HEK293 (cell line): ENCODE results near the gene ZNF329.

Experiments used
- GLIS1 ChIP-seq: fragments of 450-650 bp; formaldehyde crosslinking; IDR thresholded peaks from 2 replicates; pipeline ENCODE4 v1.5.1; 2016; ENCODE audit warnings: missing biosample characterization, missing genetic modification characterization
- HOXC10 ChIP-seq: sonication (generic); formaldehyde crosslinking; IDR thresholded peaks from 2 replicates; pipeline ENCODE4 v1.8.1; 2023; ENCODE audit warnings: mild to moderate bottlenecking, missing genetic modification reagents
- KLF1 ChIP-seq: fragments of 450-650 bp; formaldehyde crosslinking; IDR thresholded peaks from 2 replicates; pipeline ENCODE4 v1.5.1; 2016; ENCODE audit warnings: missing biosample characterization, missing genetic modification characterization
- KLF16 ChIP-seq: fragments of 450-650 bp; formaldehyde crosslinking; IDR thresholded peaks from 2 replicates; pipeline ENCODE4 v1.5.1; 2017; ENCODE audit warnings: missing biosample characterization, missing genetic modification characterization
- KLF8 ChIP-seq: fragments of 450-650 bp; formaldehyde crosslinking; IDR thresholded peaks from 2 replicates; pipeline ENCODE4 v1.5.1; 2016; ENCODE audit warnings: missing biosample characterization, missing genetic modification characterization
- SCRT2 ChIP-seq: fragments of 450-650 bp; formaldehyde crosslinking; IDR thresholded peaks from 2 replicates; pipeline ENCODE4 v1.5.1; 2016; ENCODE audit warnings: missing biosample characterization, missing genetic modification characterization
- SP3 ChIP-seq: fragments of 450-650 bp; formaldehyde crosslinking; IDR thresholded peaks from 2 replicates; pipeline ENCODE4 v1.5.1; 2016; ENCODE audit warnings: missing biosample characterization, missing genetic modification characterization
- TRIM28 ChIP-seq: IDR thresholded peaks from 2 replicates; pipeline ENCODE4 v1.6.1; 2011; ENCODE audit warnings: low read length, control low read depth, borderline replicate concordance
- ZNF266 ChIP-seq: fragments of 450-650 bp; formaldehyde crosslinking; IDR thresholded peaks from 2 replicates; pipeline ENCODE4 v1.5.1; 2016; ENCODE audit warnings: missing biosample characterization, missing genetic modification characterization, low read depth
- ZNF350 ChIP-seq: fragments of 450-650 bp; formaldehyde crosslinking; IDR thresholded peaks from 2 replicates; pipeline ENCODE4 v1.5.0; 2017; ENCODE audit warnings: missing biosample characterization, mild to moderate bottlenecking, missing genetic modification characterization
- ZNF530 ChIP-seq: fragments of 450-650 bp; formaldehyde crosslinking; IDR thresholded peaks from 2 replicates; pipeline ENCODE4 v1.5.1; 2016; ENCODE audit warnings: low read depth, missing biosample characterization, missing genetic modification characterization
- ZNF610 ChIP-seq: fragments of 450-650 bp; formaldehyde crosslinking; IDR thresholded peaks from 2 replicates; pipeline ENCODE4 v1.5.1; 2016; ENCODE audit warnings: missing biosample characterization, missing genetic modification characterization, borderline replicate concordance
- ZNF660 ChIP-seq: fragments of 450-650 bp; IDR thresholded peaks from 2 replicates; pipeline ENCODE4 v1.5.1; 2018; ENCODE audit warnings: missing biosample characterization, mild to moderate bottlenecking, missing genetic modification characterization
- ZNF701 ChIP-seq: fragments of 450-650 bp; formaldehyde crosslinking; IDR thresholded peaks from 2 replicates; pipeline ENCODE4 v1.5.1; 2016; ENCODE audit warnings: missing biosample characterization, missing genetic modification characterization
- ZNF707 ChIP-seq: fragments of 450-650 bp; formaldehyde crosslinking; IDR thresholded peaks from 2 replicates; pipeline ENCODE4 v1.5.1; 2016; ENCODE audit warnings: missing biosample characterization, missing genetic modification characterization
- ZNF768 ChIP-seq: fragments of 450-650 bp; formaldehyde crosslinking; IDR thresholded peaks from 2 replicates; pipeline ENCODE4 v1.5.1; 2018; ENCODE audit warnings: missing biosample characterization, mild to moderate bottlenecking, missing genetic modification characterization
- ZNF777 ChIP-seq: fragments of 450-650 bp; formaldehyde crosslinking; IDR thresholded peaks from 2 replicates; pipeline ENCODE4 v1.5.1; 2017; ENCODE audit warnings: missing biosample characterization, missing genetic modification characterization, borderline replicate concordance
- TF ChIP-seq, protein P1 (sequence below): fragments of 450-650 bp; formaldehyde crosslinking; IDR thresholded peaks from 2 replicates; pipeline ENCODE4 v1.5.1; 2017; ENCODE audit warnings: missing biosample characterization, mild to moderate bottlenecking, missing genetic modification characterization, moderate library complexity
- TF ChIP-seq, protein P2 (sequence below): fragments of 450-650 bp; formaldehyde crosslinking; IDR thresholded peaks from 2 replicates; pipeline ENCODE4 v1.5.1; 2016; ENCODE audit warnings: missing biosample characterization, missing genetic modification characterization
- TF ChIP-seq, protein P3 (sequence below): fragments of 450-650 bp; formaldehyde crosslinking; IDR thresholded peaks from 2 replicates; pipeline ENCODE4 v1.5.1; 2016; ENCODE audit warnings: missing biosample characterization, missing genetic modification characterization
- TF ChIP-seq, protein P4 (sequence below): fragments of 450-650 bp; formaldehyde crosslinking; IDR thresholded peaks from 2 replicates; pipeline ENCODE4 v1.5.1; 2016; ENCODE audit warnings: missing biosample characterization, missing genetic modification characterization

ZNF329 gene

DNA sequence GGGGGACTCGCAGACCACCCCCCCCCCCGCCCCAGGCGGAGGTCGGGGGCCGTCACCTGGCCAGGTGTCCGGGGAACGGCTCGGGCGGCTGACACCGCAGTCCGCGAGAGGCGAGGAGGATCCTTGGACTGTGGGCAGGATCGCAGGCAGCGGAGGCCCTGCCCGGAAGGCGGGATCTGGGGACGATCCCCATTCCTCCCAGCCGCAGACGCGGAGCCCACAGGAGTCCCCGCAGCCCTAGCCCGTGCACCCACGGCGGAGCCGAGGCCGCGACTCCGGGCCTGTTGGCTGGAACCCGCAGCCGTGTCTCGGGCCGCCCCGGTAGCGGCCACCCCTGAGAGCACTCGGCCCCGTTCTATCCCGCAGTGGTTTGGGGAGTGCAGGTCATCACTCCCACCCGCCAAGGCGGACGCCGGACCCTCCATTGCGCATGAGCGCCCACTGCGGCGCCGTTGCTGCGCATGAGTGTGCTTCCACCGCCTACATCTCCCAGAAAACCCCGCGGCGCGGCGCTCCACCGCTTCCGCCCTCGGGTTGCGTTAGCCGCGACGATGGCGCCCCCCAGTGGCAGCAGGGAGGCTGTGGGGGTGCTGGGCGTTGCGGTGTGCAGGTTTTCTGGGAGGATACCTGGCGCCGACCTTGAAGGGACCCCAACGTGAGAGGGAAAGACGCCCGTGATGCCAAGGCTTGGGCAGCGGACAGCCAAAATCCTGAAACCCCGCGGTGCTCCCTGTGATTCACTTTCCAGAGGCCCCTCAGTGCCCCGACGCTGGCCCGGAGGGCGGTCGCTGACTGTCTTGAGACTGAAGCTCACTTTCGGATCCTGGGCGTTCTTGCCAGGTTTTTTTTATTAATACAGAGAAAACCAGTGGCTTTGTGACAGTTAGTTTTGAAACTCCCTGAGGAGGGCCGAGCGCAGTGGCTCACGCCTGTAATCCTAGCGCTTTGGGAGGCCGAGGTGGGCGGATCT lies 4.4 kb upstream of the ZNF329 start (continued):
- TF ChIP-seq ZNF350 (tag by site-specific recombination) (no peak), TRIM28 (no peak), ZNF530 (tag by site-specific recombination) (no peak), ZNF768 (tag by site-specific recombination) (no peak), KLF8 (tag by site-specific recombination) (peak; percentile 81; the same call in 1 of the 2 replicates), ZNF266 (tag by site-specific recombination) (no peak), ZNF610 (peak; percentile 51; the same call in 1 of the 2 replicates), KLF1 (0 out of 2 replicates have a peak, but pooled peaks have one; percentile 18), ZNF660 (tag by site-specific recombination) (peak; percentile 79), SCRT2 (no peak), KLF16 (tag by site-specific recombination) (peak; percentile 45; the same call in 1 of the 2 replicates), GLIS1 (tag by site-specific recombination) (peak; percentile 68), ZNF701 (tag by site-specific recombination) (no peak), HOXC10 (CRISPR knock-in tag) (peak; percentile 85; the same call in 1 of the 2 replicates), SP3 (tag by site-specific recombination) (peak; percentile 76), ZNF707 (no peak), ZNF777 (tag by site-specific recombination) (no peak)
- TF ChIP-seq, protein P1, sequence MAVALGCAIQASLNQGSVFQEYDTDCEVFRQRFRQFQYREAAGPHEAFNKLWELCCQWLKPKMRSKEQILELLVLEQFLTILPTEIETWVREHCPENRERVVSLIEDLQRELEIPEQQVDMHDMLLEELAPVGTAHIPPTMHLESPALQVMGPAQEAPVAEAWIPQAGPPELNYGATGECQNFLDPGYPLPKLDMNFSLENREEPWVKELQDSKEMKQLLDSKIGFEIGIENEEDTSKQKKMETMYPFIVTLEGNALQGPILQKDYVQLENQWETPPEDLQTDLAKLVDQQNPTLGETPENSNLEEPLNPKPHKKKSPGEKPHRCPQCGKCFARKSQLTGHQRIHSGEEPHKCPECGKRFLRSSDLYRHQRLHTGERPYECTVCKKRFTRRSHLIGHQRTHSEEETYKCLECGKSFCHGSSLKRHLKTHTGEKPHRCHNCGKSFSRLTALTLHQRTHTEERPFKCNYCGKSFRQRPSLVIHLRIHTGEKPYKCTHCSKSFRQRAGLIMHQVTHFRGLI = no peak
- TF ChIP-seq, protein P2, sequence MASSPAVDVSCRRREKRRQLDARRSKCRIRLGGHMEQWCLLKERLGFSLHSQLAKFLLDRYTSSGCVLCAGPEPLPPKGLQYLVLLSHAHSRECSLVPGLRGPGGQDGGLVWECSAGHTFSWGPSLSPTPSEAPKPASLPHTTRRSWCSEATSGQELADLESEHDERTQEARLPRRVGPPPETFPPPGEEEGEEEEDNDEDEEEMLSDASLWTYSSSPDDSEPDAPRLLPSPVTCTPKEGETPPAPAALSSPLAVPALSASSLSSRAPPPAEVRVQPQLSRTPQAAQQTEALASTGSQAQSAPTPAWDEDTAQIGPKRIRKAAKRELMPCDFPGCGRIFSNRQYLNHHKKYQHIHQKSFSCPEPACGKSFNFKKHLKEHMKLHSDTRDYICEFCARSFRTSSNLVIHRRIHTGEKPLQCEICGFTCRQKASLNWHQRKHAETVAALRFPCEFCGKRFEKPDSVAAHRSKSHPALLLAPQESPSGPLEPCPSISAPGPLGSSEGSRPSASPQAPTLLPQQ (tag by site-specific recombination) = 0 out of 2 replicates have a peak, but pooled peaks have one; percentile 67
- TF ChIP-seq, protein P3, sequence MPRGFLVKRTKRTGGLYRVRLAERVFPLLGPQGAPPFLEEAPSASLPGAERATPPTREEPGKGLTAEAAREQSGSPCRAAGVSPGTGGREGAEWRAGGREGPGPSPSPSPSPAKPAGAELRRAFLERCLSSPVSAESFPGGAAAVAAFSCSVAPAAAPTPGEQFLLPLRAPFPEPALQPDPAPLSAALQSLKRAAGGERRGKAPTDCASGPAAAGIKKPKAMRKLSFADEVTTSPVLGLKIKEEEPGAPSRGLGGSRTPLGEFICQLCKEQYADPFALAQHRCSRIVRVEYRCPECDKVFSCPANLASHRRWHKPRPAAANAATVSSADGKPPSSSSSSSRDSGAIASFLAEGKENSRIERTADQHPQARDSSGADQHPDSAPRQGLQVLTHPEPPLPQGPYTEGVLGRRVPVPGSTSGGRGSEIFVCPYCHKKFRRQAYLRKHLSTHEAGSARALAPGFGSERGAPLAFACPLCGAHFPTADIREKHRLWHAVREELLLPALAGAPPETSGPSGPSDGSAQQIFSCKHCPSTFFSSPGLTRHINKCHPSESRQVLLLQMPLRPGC = no peak
- TF ChIP-seq, protein P4, sequence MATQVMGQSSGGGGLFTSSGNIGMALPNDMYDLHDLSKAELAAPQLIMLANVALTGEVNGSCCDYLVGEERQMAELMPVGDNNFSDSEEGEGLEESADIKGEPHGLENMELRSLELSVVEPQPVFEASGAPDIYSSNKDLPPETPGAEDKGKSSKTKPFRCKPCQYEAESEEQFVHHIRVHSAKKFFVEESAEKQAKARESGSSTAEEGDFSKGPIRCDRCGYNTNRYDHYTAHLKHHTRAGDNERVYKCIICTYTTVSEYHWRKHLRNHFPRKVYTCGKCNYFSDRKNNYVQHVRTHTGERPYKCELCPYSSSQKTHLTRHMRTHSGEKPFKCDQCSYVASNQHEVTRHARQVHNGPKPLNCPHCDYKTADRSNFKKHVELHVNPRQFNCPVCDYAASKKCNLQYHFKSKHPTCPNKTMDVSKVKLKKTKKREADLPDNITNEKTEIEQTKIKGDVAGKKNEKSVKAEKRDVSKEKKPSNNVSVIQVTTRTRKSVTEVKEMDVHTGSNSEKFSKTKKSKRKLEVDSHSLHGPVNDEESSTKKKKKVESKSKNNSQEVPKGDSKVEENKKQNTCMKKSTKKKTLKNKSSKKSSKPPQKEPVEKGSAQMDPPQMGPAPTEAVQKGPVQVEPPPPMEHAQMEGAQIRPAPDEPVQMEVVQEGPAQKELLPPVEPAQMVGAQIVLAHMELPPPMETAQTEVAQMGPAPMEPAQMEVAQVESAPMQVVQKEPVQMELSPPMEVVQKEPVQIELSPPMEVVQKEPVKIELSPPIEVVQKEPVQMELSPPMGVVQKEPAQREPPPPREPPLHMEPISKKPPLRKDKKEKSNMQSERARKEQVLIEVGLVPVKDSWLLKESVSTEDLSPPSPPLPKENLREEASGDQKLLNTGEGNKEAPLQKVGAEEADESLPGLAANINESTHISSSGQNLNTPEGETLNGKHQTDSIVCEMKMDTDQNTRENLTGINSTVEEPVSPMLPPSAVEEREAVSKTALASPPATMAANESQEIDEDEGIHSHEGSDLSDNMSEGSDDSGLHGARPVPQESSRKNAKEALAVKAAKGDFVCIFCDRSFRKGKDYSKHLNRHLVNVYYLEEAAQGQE (tag by site-specific recombination) = peak; percentile 28; the same call in 1 of the 2 replicates
